Heart left ventricle (tissue), 16 donors: Measurements from ENCODE around the gene TMEM165. TPM values are rescaled to one million over a fixed set of nuclear protein-coding genes. Genes with fewer than 3 reads are reported as not detected.

Source experiments
- ATAC-seq, 4 donors: fragments of 200-7000 bp; cut with Tn5 transposase; one replicate each; pipeline ENCODE4 v1.9.1; 2020 to 2022; ENCODE audit warnings: moderate library complexity in 4 of 4, mild to moderate bottlenecking in 3 of 4, moderate number of reproducible peaks in 1 of 4
- DNase-seq, 5 donors: peaks; one replicate each; pipeline ENCODE4 v3.0.0-alpha.2; 2020
- H3K27ac ChIP-seq, 12 donors: fragments of 200-600 bp; sonication (generic) in 4 of 12; one replicate each; pipeline versions ENCODE4 v1.5.0 to v1.8.0; 2016 to 2022; ENCODE audit warnings: mild to moderate bottlenecking in 2 of 12
- H3K27me3 ChIP-seq, 9 donors: fragments of 200-600 bp; sonication (generic) in 2 of 9; one replicate each; pipeline versions ENCODE4 v1.5.1 to v1.8.0; 2016 to 2022; ENCODE audit warnings: mild to moderate bottlenecking in 3 of 9
- H3K36me3 ChIP-seq, 9 donors: fragments of 200-600 bp; sonication (generic) in 2 of 9; one replicate each; pipeline versions ENCODE4 v1.5.0 to v1.8.0; 2018 to 2022; ENCODE audit warnings: mild to moderate bottlenecking in 2 of 9
- H3K4me1 ChIP-seq, 12 donors: fragments of 200-600 bp; sonication (generic) in 4 of 12; one replicate each; pipeline versions ENCODE4 v1.5.0 to v1.8.0; 2016 to 2022; ENCODE audit warnings: mild to moderate bottlenecking in 3 of 12
- H3K4me3 ChIP-seq, 12 donors: fragments of 200-600 bp; sonication (generic) in 4 of 12; one replicate each; pipeline versions ENCODE4 v1.5.0 to v1.8.0; 2017 to 2022; ENCODE audit warnings: mild to moderate bottlenecking in 9 of 12, moderate library complexity in 4 of 12
- H3K9me3 ChIP-seq, 12 donors: fragments of 200-600 bp; sonication (generic) in 4 of 12; one replicate each; pipeline versions ENCODE4 v1.5.0 to v1.8.0; 2016 to 2022; ENCODE audit warnings: mild to moderate bottlenecking in 1 of 12
- CTCF ChIP-seq, 12 donors: fragments of 200-600 bp; sonication (generic) in 4 of 12; IDR thresholded peaks; one replicate each; pipeline versions ENCODE4 v1.5.0 to v1.8.0; 2018 to 2022; ENCODE audit warnings: antibody characterized with exemption in 12 of 12, mild to moderate bottlenecking in 5 of 12
- POLR2A ChIP-seq, 2 donors: fragments of 450-650 bp; IDR thresholded peaks; one replicate each; pipeline ENCODE4 v1.6.1; 2017; ENCODE audit warnings: antibody characterized with exemption in 2 of 2, mild to moderate bottlenecking in 2 of 2, moderate library complexity in 2 of 2
- WGBS, 4 donors: extraction: QIAGEN DNeasy Blood & Tissue Kit in 2 of 4; methylation state at CpG; one replicate each; pipeline versions ENCODE4 v1.1.5 to v1.1.7; 2013 to 2018; 5-methylcytosine and 5-hydroxymethylcytosine counted together
- intact Hi-C, 10 donors: fragments of 100-400 bp; cut with DNase I; formaldehyde crosslinking; loops; one replicate each; pipeline versions ENCODE4 v1.11.1 to v1.14.2; 2022
- polyA plus RNA-seq, 2 donors: library from polyadenylated mRNA; stranded (reverse); fragments of 200-250 nt; gene quantifications; one replicate each; pipeline ENCODE4 v1.2.3, GENCODE V29; 2013
- total RNA-seq, 9 donors: library from RNA; depleted of rRNA in 2 of 9; stranded (reverse); fragments of >200 nt in 2 of 9; fragmentation: NEBNext Ultra II Directional in 3 of 9; extraction: Animal tissue kit (Norgen Biotek cat#: 25700) in 3 of 9; gene quantifications; one replicate each; pipeline versions ENCODE4 v1.1.0 to v1.2.4, GENCODE V29; 2016 to 2023
- donor health status: ischemic (EF 13 %, LVEDD 7.1; RV severe dilation, severe dysfunction).
- donor health status: healthy with polysubstance abuse.
- donor health status: DM: no; HTN: yes; CAD: no.
- donor health status: DM: no; HTN: no; CAD: no.
- donor health status: ischemic (EF 25% LVEDD 6.9; RV normal size, moderate dysfunction).
- donor health status: ischemic (EF 25% LVEDD 5.7; RV mildly dilated, moderate dysfunction).
- donor health status: healthy.
- donor health status: DM: yes; HTN: yes; CAD: no.
- donor health status: ischemic (EF 35%, LVEDD 5.7; RV mildly dilated, moderate dysfunction).
- donor health status: nonischemic (EF 11% LVEDD 7.7; RV severe dilation, severe dysfunction).
- donor health status: DM: yes; HTN: yes; CAD: no.
- donor health status: PGD.
- donor health status: ischemic (EF 29% LVEDD 5.4; RV normal size, mild dysfunction).
- donor health status: nonischemic (EF 23%, LVEDD 6.1; RV moderate dilation, normal function).

Gene TMEM165
- total and polyA plus RNA-seq, 11 donors: 28.2 to 78.7 (median 53.9) TPM

- ATAC-seq (no peak), DNase-seq (no peak)
- peaks cover 0 to 83% (median 54%) of the 10 kb centered on the region in 9 donors for H3K36me3 ChIP-seq
- WGBS, 4 donors: 96 to 100% (median 97%) methylated on average over 2 of the region's 2 CpGs
- intact Hi-C loops: loop anchor here in 3 of 10 donors (5.0 to 10.0 kb wide), 2 partner anchors 33 to 104 kb away; partner anchors contain the start of gene CLOCK (in 2 of the 3)
- no peak for TF ChIP-seq CTCF (IDR thresholded peaks at IDR 0.05)
- TF ChIP-seq POLR2A (IDR thresholded peaks at IDR 0.05): no peak
- no peak overlapping the region for H3K27ac ChIP-seq
- H3K4me1 ChIP-seq: no peaks in the 10 kb centered on the region
- H3K9me3 ChIP-seq: no peaks in the 10 kb centered on the region
- H3K27me3 ChIP-seq: no peaks in the 10 kb centered on the region
- no peak overlapping the region for H3K4me3 ChIP-seq
Observed at GRCh38 chr4:55440786-55441185, 45.0 kb downstream of the TMEM165 start.

GRCh38 chr4:55442541-55442940 is 46.8 kb downstream of the TMEM165 start:
- Histone ChIP-seq H3K9me3 (no peaks in the 10 kb centered on the region), H3K36me3 (peaks cover 0 to 83% (median 57%) of the 10 kb centered on the region in 9 donors), H3K27ac (no peak overlapping the region), H3K27me3 (no peaks in the 10 kb centered on the region), H3K4me1 (peaks cover 0 to under 1% (median 0%) of the 10 kb centered on the region in 12 donors), H3K4me3 (no peak overlapping the region)
- ATAC-seq (no peak), DNase-seq (no peak)
- TF ChIP-seq CTCF (IDR thresholded peaks at IDR 0.05) (no peak), POLR2A (IDR thresholded peaks at IDR 0.05) (no peak)
- WGBS, 4 donors: 83 to 92% (median 84%) methylated on average over 1 of the region's 1 CpG
- intact Hi-C loops: loop anchor here in 3 of 10 donors (5.0 to 10.0 kb wide), 2 partner anchors 35 to 102 kb away; partner anchors contain the start of gene CLOCK (in 2 of the 3)

- H3K4me1 ChIP-seq: peaks cover 0 to 5% (median 0%) of the 10 kb centered on the region in 12 donors
- H3K27me3 ChIP-seq: no peaks in the 10 kb centered on the region
- no peak overlapping the region for H3K4me3 ChIP-seq
- DNase-seq: no peak
- intact Hi-C loops: loop anchor here in 3 of 10 donors (5.0 to 10.0 kb wide), 2 partner anchors 38 to 100 kb away; partner anchors contain the start of gene CLOCK (in 2 of the 3)
- H3K9me3 ChIP-seq: no peaks in the 10 kb centered on the region
- H3K27ac ChIP-seq: no peak overlapping the region
- peak in 1 of 4 donors; percentile 42 for ATAC-seq
- peaks cover 0 to 85% (median 73%) of the 10 kb centered on the region in 9 donors for H3K36me3 ChIP-seq
- peak in 7 of 12 donors; percentile 9 to 28 (median 11) for TF ChIP-seq CTCF (IDR thresholded peaks at IDR 0.05)
- TF ChIP-seq POLR2A (IDR thresholded peaks at IDR 0.05): no peak
- 22 to 46% (median 30%) methylated on average over 2 of the region's 2 CpGs; no CpG with 5 or more reads in 1 of the 4 donors for WGBS, 4 donors
Observed at GRCh38 chr4:55444827-55445226, 49.1 kb downstream of the TMEM165 start.

- WGBS, 4 donors: 96 to 100% (median 99%) methylated on average over 2 of the region's 2 CpGs
- no peaks in the 10 kb centered on the region for H3K27me3 ChIP-seq
- no peak for DNase-seq
- no peak overlapping the region for H3K4me3 ChIP-seq
- no peak overlapping the region for H3K27ac ChIP-seq
- H3K9me3 ChIP-seq: no peaks in the 10 kb centered on the region
- ATAC-seq: no peak
- intact Hi-C loops: loop anchor here in 2 of 10 donors (10.0 kb wide), 1 partner anchor 99 kb away; the partner anchor contains the start of gene CLOCK (in 2 of the 2)
- peaks cover 0 to 5% (median 0%) of the 10 kb centered on the region in 12 donors for H3K4me1 ChIP-seq
- TF ChIP-seq POLR2A (IDR thresholded peaks at IDR 0.05) (no peak), CTCF (IDR thresholded peaks at IDR 0.05) (no peak)
- peaks cover 0 to 86% (median 80%) of the 10 kb centered on the region in 9 donors for H3K36me3 ChIP-seq
Observed at GRCh38 chr4:55445921-55446577, 50.3 kb downstream of the TMEM165 start.
